PC-9 (cell line): Measurements from ENCODE around the gene GPHN. TPM values are rescaled to one million over a fixed set of nuclear protein-coding genes. Genes with fewer than 3 reads are reported as not detected.

ENCODE experiments used
- BruUV-seq: library from RNA; stranded (reverse); fragments of 400-500 nt; replicated peaks from 2 replicates; lab custom pipeline; 2021; lab: Mats Ljungman, UMichigan
- CTCF ChIA-PET: fragments of 300-600 bp; sonication (Branson Sonifier 250); formaldehyde crosslinking; loops from one replicate; lab custom pipeline; 2022; ENCODE audit warnings: antibody characterized with exemption; lab: Charles Lee
- POLR2A ChIA-PET: fragments of 300-600 bp; sonication (Branson Sonifier 250); formaldehyde crosslinking; loops from one replicate; lab custom pipeline; 2022; ENCODE audit warnings: antibody characterized with exemption; ENCODE audit not compliant: unreplicated experiment; lab: Charles Lee
- DNase-seq, 2 experiments: peaks; one replicate each; pipeline versions ENCODE4 v3.0.0 to v3.0.0-alpha.2; 2015 to 2022; ENCODE audit warnings: mixed read lengths in 1 of 2
- H2AFZ ChIP-seq: fragments of 200-600 bp; sonication (generic); 2 replicates; pipeline ENCODE4 v1.8.1; 2017; ENCODE audit warnings: antibody characterized with exemption
- H3F3A ChIP-seq: fragments of 200-600 bp; sonication (generic); 2 replicates; pipeline ENCODE4 v1.8.1; 2017; ENCODE audit warnings: antibody characterized with exemption, mild to moderate bottlenecking, low read depth; ENCODE audit not compliant: insufficient read depth
- H3K27ac ChIP-seq: fragments of 200-600 bp; sonication (generic); 2 replicates; pipeline ENCODE4 v1.6.1; 2016; ENCODE audit warnings: mixed run types
- H3K27me3 ChIP-seq: fragments of 200-600 bp; sonication (generic); 2 replicates; pipeline ENCODE4 v1.6.1; 2016; ENCODE audit warnings: low read depth, mixed run types; ENCODE audit not compliant: insufficient read depth
- H3K36me3 ChIP-seq: fragments of 200-600 bp; sonication (generic); 2 replicates; pipeline ENCODE4 v1.6.1; 2016; ENCODE audit warnings: low read depth, mixed run types
- H3K4me1 ChIP-seq: fragments of 200-600 bp; sonication (generic); replicated peaks from 2 replicates; pipeline ENCODE4 v1.6.1; 2016; ENCODE audit warnings: mixed run types; ENCODE audit not compliant: insufficient read depth
- H3K4me2 ChIP-seq: fragments of 200-600 bp; sonication (generic); 2 replicates; pipeline ENCODE4 v1.6.1; 2017; ENCODE audit warnings: mixed run types
- H3K4me3 ChIP-seq: fragments of 200-600 bp; sonication (generic); 2 replicates; pipeline ENCODE4 v1.6.1; 2016; ENCODE audit warnings: mixed run types
- H3K79me2 ChIP-seq: fragments of 200-600 bp; sonication (generic); 2 replicates; pipeline ENCODE4 v1.6.1; 2017; ENCODE audit warnings: low read depth, mixed run types
- H3K9me2 ChIP-seq: fragments of 200-600 bp; sonication (generic); 2 replicates; pipeline ENCODE4 v1.8.1; 2017; ENCODE audit warnings: mild to moderate bottlenecking; ENCODE audit not compliant: insufficient read depth
- H3K9me3 ChIP-seq: fragments of 200-600 bp; sonication (generic); 2 replicates; pipeline ENCODE4 v1.8.1; 2016; ENCODE audit warnings: low read depth; ENCODE audit not compliant: insufficient read depth
- H4K20me1 ChIP-seq: fragments of 200-600 bp; sonication (generic); 2 replicates; pipeline ENCODE4 v1.8.1; 2017; ENCODE audit not compliant: insufficient read depth
- EZH2 ChIP-seq: fragments of 200-600 bp; sonication (generic); IDR thresholded peaks from 2 replicates; pipeline ENCODE4 v1.8.0; 2017; ENCODE audit warnings: antibody characterized with exemption, low read depth
- intact Hi-C: fragments of 100-400 bp; cut with micrococcal nuclease; formaldehyde crosslinking; loops from one replicate; pipeline ENCODE4 v1.10.0; 2022; ENCODE audit not compliant: unreplicated experiment
- total RNA-seq: library from RNA; stranded (reverse); gene quantifications from 2 replicates; pipeline ENCODE4 v1.2.3, GENCODE V29; 2021
- TF ChIP-seq, protein P1 (sequence below): fragments of 200-600 bp; sonication (generic); conservative IDR thresholded peaks from 2 replicates; pipeline ENCODE4 v1.6.1; 2017; ENCODE audit warnings: mixed run types, antibody characterized with exemption, mild to moderate bottlenecking, moderate library complexity

The GPHN gene
- total RNA-seq, 1 experiment from 2014 or later: 18.3 TPM

GRCh38 chr14:66508846-66509621, 1.1 kb downstream of the GPHN start:
- Histone ChIP-seq H3K27me3 (no peaks in the 10 kb centered on the region), H4K20me1 (peaks cover 19% of the 10 kb centered on the region; the same call in 1 of the 2 replicates), H3K27ac (no peak overlapping the region), H3K9me2 (no peaks in the 10 kb centered on the region), H3K36me3 (no peaks in the 10 kb centered on the region), H3K4me2 (peak overlapping the region; percentile 95), H3K9me3 (no peaks in the 10 kb centered on the region), H2AFZ (peak overlapping the region; percentile 98), H3K4me3 (peak overlapping the region; percentile 76), H3K79me2 (peaks cover 63% of the 10 kb centered on the region), H3K4me1 (peaks cover 33% of the 10 kb centered on the region), H3F3A (peaks cover 13% of the 10 kb centered on the region; the same call in 1 of the 2 replicates)
- DNase-seq: peak in 1 of 2 experiments; percentile 28
- CTCF ChIA-PET: interaction anchor here (0.6 kb wide), 1 partner anchor 1257 kb away, joined by 4 read pairs; no protein-coding TSS in a partner anchor
- intact Hi-C loops: loop anchor here (5.0 kb wide), 1 partner anchor 853 kb away; the partner anchor contains the start of gene EIF2S1
- POLR2A ChIA-PET: interaction anchor here (0.7 to 0.9 kb wide), 2 partner anchors 434 to 851 kb away, joined by 3 to 4 read pairs; partner anchors contain the start of gene ATP6V1D
- no TSS peak for BruUV-seq
- no peak for TF ChIP-seq EZH2
- TF ChIP-seq, protein P1, sequence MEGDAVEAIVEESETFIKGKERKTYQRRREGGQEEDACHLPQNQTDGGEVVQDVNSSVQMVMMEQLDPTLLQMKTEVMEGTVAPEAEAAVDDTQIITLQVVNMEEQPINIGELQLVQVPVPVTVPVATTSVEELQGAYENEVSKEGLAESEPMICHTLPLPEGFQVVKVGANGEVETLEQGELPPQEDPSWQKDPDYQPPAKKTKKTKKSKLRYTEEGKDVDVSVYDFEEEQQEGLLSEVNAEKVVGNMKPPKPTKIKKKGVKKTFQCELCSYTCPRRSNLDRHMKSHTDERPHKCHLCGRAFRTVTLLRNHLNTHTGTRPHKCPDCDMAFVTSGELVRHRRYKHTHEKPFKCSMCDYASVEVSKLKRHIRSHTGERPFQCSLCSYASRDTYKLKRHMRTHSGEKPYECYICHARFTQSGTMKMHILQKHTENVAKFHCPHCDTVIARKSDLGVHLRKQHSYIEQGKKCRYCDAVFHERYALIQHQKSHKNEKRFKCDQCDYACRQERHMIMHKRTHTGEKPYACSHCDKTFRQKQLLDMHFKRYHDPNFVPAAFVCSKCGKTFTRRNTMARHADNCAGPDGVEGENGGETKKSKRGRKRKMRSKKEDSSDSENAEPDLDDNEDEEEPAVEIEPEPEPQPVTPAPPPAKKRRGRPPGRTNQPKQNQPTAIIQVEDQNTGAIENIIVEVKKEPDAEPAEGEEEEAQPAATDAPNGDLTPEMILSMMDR: no peak

DNA sequence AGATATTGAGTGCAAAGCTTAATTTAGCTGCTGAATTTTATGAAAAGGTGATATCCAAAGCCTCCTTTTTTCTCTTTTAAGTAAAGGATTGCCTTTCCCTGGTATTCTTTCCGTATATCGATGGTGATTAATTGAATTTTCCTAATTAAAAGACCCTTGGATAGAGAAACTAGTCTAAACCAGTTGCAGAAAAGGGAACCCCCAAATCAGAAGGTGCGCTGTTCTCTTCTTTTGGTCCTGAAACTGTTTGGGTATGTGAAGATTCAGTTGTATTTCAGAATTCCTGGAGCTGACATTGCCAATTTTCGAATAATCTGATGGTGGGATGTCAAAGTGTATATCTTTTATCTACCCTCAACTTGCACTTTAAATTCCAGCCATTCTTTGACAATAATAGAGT, 1.9 kb downstream of the GPHN start:
- Histone ChIP-seq H3K79me2 (peaks cover 70% of the 10 kb centered on the region), H3K4me2 (peak overlapping the region; percentile 95), H2AFZ (peak overlapping the region; percentile 98; the same call in 1 of the 2 replicates), H4K20me1 (peaks cover 19% of the 10 kb centered on the region; the same call in 1 of the 2 replicates), H3K27me3 (no peaks in the 10 kb centered on the region), H3F3A (peaks cover 13% of the 10 kb centered on the region; the same call in 1 of the 2 replicates), H3K9me3 (no peaks in the 10 kb centered on the region), H3K27ac (no peak overlapping the region), H3K4me1 (peaks cover 33% of the 10 kb centered on the region), H3K36me3 (no peaks in the 10 kb centered on the region), H3K9me2 (no peaks in the 10 kb centered on the region), H3K4me3 (peak overlapping the region; percentile 76)
- BruUV-seq: no TSS peak
- intact Hi-C loops: loop anchor here (5.0 kb wide), 1 partner anchor 852 kb away; the partner anchor contains the start of gene EIF2S1
- no peak for DNase-seq
- CTCF ChIA-PET: no interaction called here
- no peak for TF ChIP-seq EZH2
- TF ChIP-seq, protein P1: no peak
- POLR2A ChIA-PET: no interaction called here

GRCh38 chr14:66511849-66512248, 3.9 kb downstream of the GPHN start:
- Histone ChIP-seq H3K27me3 (no peaks in the 10 kb centered on the region), H3K27ac (no peak overlapping the region), H3K9me3 (no peaks in the 10 kb centered on the region), H2AFZ (no peak overlapping the region), H3K4me2 (no peak overlapping the region), H3K4me3 (no peak overlapping the region), H3K4me1 (peaks cover 23% of the 10 kb centered on the region), H3K9me2 (no peaks in the 10 kb centered on the region), H3F3A (peaks cover 12% of the 10 kb centered on the region; the same call in 1 of the 2 replicates), H3K79me2 (peaks cover 78% of the 10 kb centered on the region), H3K36me3 (no peaks in the 10 kb centered on the region), H4K20me1 (peaks cover 19% of the 10 kb centered on the region; the same call in 1 of the 2 replicates)
- CTCF ChIA-PET: no interaction called here
- no peak for DNase-seq
- intact Hi-C loops: no loop called here
- POLR2A ChIA-PET: no interaction called here
- no TSS peak for BruUV-seq
- TF ChIP-seq EZH2: no peak
- TF ChIP-seq, protein P1: no peak
